DOHH2 (cell line): ENCODE results near the gene RNLS.

Experiments used
- CTCF ChIP-seq: fragments of 200-600 bp; sonication (generic); IDR thresholded peaks from one replicate; pipeline ENCODE4 v1.5.1; 2014; ENCODE audit warnings: antibody characterized with exemption, mild to moderate bottlenecking, low read depth, low read length; ENCODE audit not compliant: poor library complexity, severe bottlenecking
- EZH2phosphoT487 ChIP-seq: fragments of 200-600 bp; sonication (generic); IDR thresholded peaks from 2 replicates; pipeline ENCODE4 v1.6.1; 2017; ENCODE audit warnings: borderline replicate concordance, mild to moderate bottlenecking, antibody characterized with exemption, low read length, moderate library complexity, mixed read lengths

GRCh38 chr10:88238615-88238914, 344.6 kb downstream of the RNLS start:
- TF ChIP-seq CTCF = no peak
- TF ChIP-seq EZH2phosphoT487 = no peak
